Activated CD4-positive, alpha-beta T cell treated with anti-CD3 and anti-CD28 coated beads for 24 hours (primary cell): ENCODE measurements around the gene TMEM253.
A peak's percentile ranks its signal among the peaks of the same experiment; 100 is the strongest.

Experiments used
- DNase-seq, 2 donors: peaks; one replicate each; pipeline ENCODE4 v3.0.0-alpha.2; 2020; ENCODE audit warnings: low read depth in 2 of 2

The TMEM253 gene

GRCh38 chr14:21071225-21072030, 29.4 kb upstream of the TMEM253 start:
- peak in 1 of 2 donors; percentile 38 for DNase-seq

GRCh38 chr14:21072031-21072473, 28.8 kb upstream of the TMEM253 start:
- no peak for DNase-seq

GRCh38 chr14:21072781-21073339, 28.0 kb upstream of the TMEM253 start:
- no peak for DNase-seq

- DNase-seq = no peak
Measured at GRCh38 chr14:21073921-21074320, 26.9 kb upstream of the TMEM253 start.

GRCh38 chr14:21074398-21075272, 26.2 kb upstream of the TMEM253 start:
- DNase-seq = no peak

- DNase-seq = no peak
Measured at GRCh38 chr14:21075719-21076437, 25.0 kb upstream of the TMEM253 start.

GRCh38 chr14:21077672-21078071, 23.2 kb upstream of the TMEM253 start:
- DNase-seq = no peak

GRCh38 chr14:21078287-21078686, 22.6 kb upstream of the TMEM253 start:
- no peak for DNase-seq

GRCh38 chr14:21078726-21079125, 22.1 kb upstream of the TMEM253 start:
- DNase-seq = no peak

GRCh38 chr14:21081521-21082142, 19.2 kb upstream of the TMEM253 start:
- DNase-seq = no peak

- no peak for DNase-seq
Measured at GRCh38 chr14:21083565-21084325, 17.1 kb upstream of the TMEM253 start.

- DNase-seq = no peak
Measured at GRCh38 chr14:21084396-21084795, 16.5 kb upstream of the TMEM253 start.

GRCh38 chr14:21084998-21085853, 15.6 kb upstream of the TMEM253 start:
- no peak for DNase-seq

- no peak for DNase-seq
Measured at GRCh38 chr14:21086908-21087293, 14.0 kb upstream of the TMEM253 start.

- no peak for DNase-seq
Measured at GRCh38 chr14:21087294-21088091, 13.4 kb upstream of the TMEM253 start.

- DNase-seq = no peak
Measured at GRCh38 chr14:21088687-21089086, 12.2 kb upstream of the TMEM253 start.

GRCh38 chr14:21089271-21089670, 11.6 kb upstream of the TMEM253 start:
- no peak for DNase-seq

GRCh38 chr14:21089877-21090193, 11.0 kb upstream of the TMEM253 start:
- no peak for DNase-seq
